Stimulated activated CD4-positive, alpha-beta T cell treated with anti-CD3 and anti-CD28 coated beads, Interleukin-4, amount 100 ng/mL, for 48 hours (primary cell): Measurements from ENCODE around the gene CDCP2.

ENCODE experiments used
- DNase-seq, 2 donors: peaks; one replicate each; pipeline ENCODE4 v3.0.0-alpha.2; 2020; ENCODE audit warnings: low read depth in 2 of 2

Gene CDCP2

GRCh38 chr1:54136963-54137533, 15.8 kb downstream of the CDCP2 start:
- DNase-seq, result no peak

- no peak for DNase-seq
Observed at GRCh38 chr1:54136269-54136896, 16.4 kb downstream of the CDCP2 start.

- DNase-seq, result no peak
Observed at GRCh38 chr1:54135436-54136120, 17.2 kb downstream of the CDCP2 start.

GRCh38 chr1:54134295-54134694, 18.5 kb downstream of the CDCP2 start:
- DNase-seq, result no peak

GRCh38 chr1:54132495-54132894, 20.3 kb downstream of the CDCP2 start:
- DNase-seq, result no peak

GRCh38 chr1:54131419-54131818, 21.4 kb downstream of the CDCP2 start:
- no peak for DNase-seq

GRCh38 chr1:54129858-54130257, 22.9 kb downstream of the CDCP2 start:
- no peak for DNase-seq

- no peak for DNase-seq
Observed at GRCh38 chr1:54127594-54128300, 25.1 kb downstream of the CDCP2 start.

GRCh38 chr1:54126271-54126815, 26.5 kb downstream of the CDCP2 start:
- DNase-seq, result no peak

GRCh38 chr1:54125386-54126070, 27.3 kb downstream of the CDCP2 start:
- no peak for DNase-seq

GRCh38 chr1:54124906-54125305, 27.9 kb downstream of the CDCP2 start:
- DNase-seq, result no peak

GRCh38 chr1:54124472-54124871, 28.3 kb downstream of the CDCP2 start:
- no peak for DNase-seq

- no peak for DNase-seq
Observed at GRCh38 chr1:54122992-54123391, 29.8 kb downstream of the CDCP2 start.

- DNase-seq, result no peak
Observed at GRCh38 chr1:54122135-54122751, 30.6 kb downstream of the CDCP2 start.

GRCh38 chr1:54121482-54122134, 31.2 kb downstream of the CDCP2 start:
- DNase-seq, result peak; percentile 55 to 63

GRCh38 chr1:54120698-54121481, 31.9 kb downstream of the CDCP2 start:
- DNase-seq, result no peak

GRCh38 chr1:54120018-54120697, 32.6 kb downstream of the CDCP2 start:
- no peak for DNase-seq

GRCh38 chr1:54118704-54119103, 34.1 kb downstream of the CDCP2 start:
- DNase-seq, result no peak

- DNase-seq, result no peak
Observed at GRCh38 chr1:54117815-54118563, 34.8 kb downstream of the CDCP2 start.
